CD8-positive, alpha-beta memory T cell (primary cell): ENCODE data around the gene FBXO22. TPM values are rescaled to one million over a fixed set of nuclear protein-coding genes. Genes with fewer than 3 reads are reported as not detected.
A peak's percentile ranks its signal among the peaks of the same experiment; 100 is the strongest.
"Not testable (repeated sequence)": the region's sequence is repeated elsewhere in the genome, so short reads cannot be mapped to it uniquely, and the experiment has no call there.

Experiments used
- CTCF ChIA-PET: fragments of 350-600 bp; sonication (Branson Sonifier 250); formaldehyde crosslinking; loops from one replicate; lab custom pipeline; 2021; ENCODE audit warnings: antibody characterized with exemption; lab: Charles Lee
- POLR2A ChIA-PET: fragments of 350-600 bp; sonication (Branson Sonifier 250); formaldehyde crosslinking; loops from one replicate; lab custom pipeline; 2021; ENCODE audit warnings: antibody characterized with exemption; lab: Charles Lee
- DNase-seq, 5 donors: peaks; one replicate each; pipeline versions ENCODE4 v3.0.0 to v3.0.0-alpha.2; 2020 to 2022; ENCODE audit warnings: mixed read lengths in 1 of 5
- H3K27ac ChIP-seq: one replicate; pipeline ENCODE4 v1.7.0; 2013; ENCODE audit warnings: low read depth, mild to moderate bottlenecking, low read length, moderate library complexity
- H3K27me3 ChIP-seq: 2 replicates; pipeline ENCODE4 v1.7.0; 2013; ENCODE audit warnings: low read length, mild to moderate bottlenecking; ENCODE audit not compliant: insufficient read depth, poor library complexity, severe bottlenecking
- H3K36me3 ChIP-seq: 2 replicates; pipeline ENCODE4 v1.7.0; 2013; ENCODE audit warnings: mild to moderate bottlenecking, low read length, moderate library complexity; ENCODE audit not compliant: insufficient read depth
- H3K4me1 ChIP-seq: 2 replicates; pipeline ENCODE4 v1.7.0; 2013; ENCODE audit warnings: mild to moderate bottlenecking, low read length, moderate library complexity; ENCODE audit not compliant: insufficient read depth
- H3K4me3 ChIP-seq: 2 replicates; pipeline ENCODE4 v1.7.0; 2013; ENCODE audit warnings: mild to moderate bottlenecking, low read length
- H3K9me3 ChIP-seq: 2 replicates; pipeline ENCODE4 v1.7.0; 2013; ENCODE audit warnings: mild to moderate bottlenecking, low read length
- H3K27ac Mint-ChIP-seq, 8 donors: one replicate each; pipeline ENCODE4 v1.8.0; 2020 to 2021; ENCODE audit warnings: mixed read lengths in 8 of 8, mild to moderate bottlenecking in 6 of 8, inconsistent platforms in 3 of 8, moderate library complexity in 3 of 8
- H3K27me3 Mint-ChIP-seq, 2 donors: one replicate each; pipeline ENCODE4 v1.8.0; 2020 to 2021; ENCODE audit warnings: mixed read lengths in 2 of 2, mild to moderate bottlenecking in 1 of 2, moderate library complexity in 1 of 2
- H3K36me3 Mint-ChIP-seq, 3 donors: one replicate each; pipeline ENCODE4 v1.8.0; 2020 to 2021; ENCODE audit warnings: mixed read lengths in 3 of 3, inconsistent platforms in 1 of 3, mild to moderate bottlenecking in 1 of 3
- H3K4me1 Mint-ChIP-seq, 3 donors: one replicate each; pipeline ENCODE4 v1.8.0; 2020 to 2021; ENCODE audit warnings: mixed read lengths in 3 of 3, inconsistent platforms in 1 of 3, mild to moderate bottlenecking in 1 of 3
- H3K4me3 Mint-ChIP-seq, 7 donors: one replicate each; pipeline ENCODE4 v1.8.0; 2020 to 2021; ENCODE audit warnings: mixed read lengths in 7 of 7, mild to moderate bottlenecking in 6 of 7, moderate library complexity in 4 of 7, inconsistent platforms in 2 of 7
- H3K9me3 Mint-ChIP-seq, 5 donors: one replicate each; pipeline ENCODE4 v1.8.0; 2020 to 2022; ENCODE audit warnings: mixed read lengths in 5 of 5, mild to moderate bottlenecking in 3 of 5, moderate library complexity in 2 of 5, inconsistent platforms in 1 of 5
- polyA plus RNA-seq: library from polyadenylated mRNA; unstranded; fragments of 300-500 nt; fragmentation: Illumina TruSeq; gene quantifications from one replicate; pipeline ENCODE4 v1.2.3, GENCODE V29; 2021
- total RNA-seq, 2 experiments: library from RNA; stranded (reverse); gene quantifications; one replicate each; pipeline ENCODE4 v1.2.3, GENCODE V29; 2021

The FBXO22 gene
- total and polyA plus RNA-seq, 3 experiments from 2014 or later: 14.2 to 60.4 (median 57.8) TPM

DNA sequence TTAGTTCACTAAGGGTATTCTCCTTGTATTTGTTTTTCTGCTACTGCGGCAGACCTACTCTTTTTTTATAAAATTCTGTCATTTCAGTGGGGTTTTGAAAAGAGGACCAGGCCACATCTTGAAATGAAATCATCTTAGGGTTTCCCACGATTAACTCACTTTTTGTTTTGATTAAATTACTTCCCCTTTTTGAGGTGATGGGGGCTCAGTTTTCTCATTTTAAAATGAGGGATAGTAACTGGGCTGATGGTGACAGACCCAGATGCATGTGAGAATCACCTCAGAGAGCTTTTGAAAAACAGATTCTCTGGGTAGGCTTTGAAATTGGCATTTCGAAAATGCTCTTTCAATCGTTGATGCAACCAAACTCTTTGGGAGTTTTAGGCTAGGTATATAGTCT is 36.2 kb upstream of the FBXO22 start:
- Histone ChIP-seq H3K4me3 (no peak overlapping the region), H3K4me1 (no peaks in the 10 kb centered on the region), H3K9me3 (no peaks in the 10 kb centered on the region), H3K27ac (no peak overlapping the region), H3K36me3 (peaks cover 9% of the 10 kb centered on the region), H3K27me3 (no peaks in the 10 kb centered on the region)
- ChIA-PET CTCF (no interaction called here), POLR2A (no interaction called here)
- Mint-ChIP-seq H3K4me1 (peaks cover 19 to 43% (median 36%) of the 10 kb centered on the region in 3 donors), H3K9me3 (no peaks in the 10 kb centered on the region), H3K36me3 (peaks cover 0 to 66% (median 10%) of the 10 kb centered on the region in 3 donors), H3K27me3 (no peaks in the 10 kb centered on the region), H3K27ac (no peak overlapping the region), H3K4me3 (no peak overlapping the region)
- DNase-seq: no peak

DNA sequence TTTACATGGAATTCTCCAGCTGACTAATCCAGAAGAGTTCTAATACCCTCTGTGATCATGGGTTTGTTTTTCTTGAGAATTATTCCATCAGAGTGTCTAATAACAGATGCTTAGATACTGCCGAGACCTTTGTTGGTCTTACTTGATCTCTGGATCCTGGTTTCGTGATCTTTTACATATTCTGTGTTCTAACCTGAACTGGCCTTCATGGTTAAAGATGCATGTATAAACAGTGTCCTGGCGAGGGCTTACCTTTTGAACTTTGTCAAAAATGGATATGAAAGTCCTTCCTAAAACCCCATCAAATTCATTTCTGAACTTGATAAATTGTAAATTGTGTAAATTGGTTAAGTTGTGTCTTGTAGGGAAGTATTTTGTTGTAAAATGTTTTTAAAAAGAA is 35.7 kb upstream of the FBXO22 start:
- DNase-seq: no peak
- H3K4me1 ChIP-seq: no peaks in the 10 kb centered on the region
- H3K27ac ChIP-seq: no peak overlapping the region
- H3K36me3 Mint-ChIP-seq: peaks cover 0 to 67% (median 10%) of the 10 kb centered on the region in 3 donors
- no peak overlapping the region for H3K4me3 Mint-ChIP-seq
- no peak overlapping the region for H3K27ac Mint-ChIP-seq
- H3K27me3 ChIP-seq: no peaks in the 10 kb centered on the region
- H3K36me3 ChIP-seq: peaks cover 9% of the 10 kb centered on the region
- ChIA-PET CTCF (no interaction called here), POLR2A (no interaction called here)
- no peaks in the 10 kb centered on the region for H3K9me3 Mint-ChIP-seq
- H3K4me1 Mint-ChIP-seq: peaks cover 17 to 39% (median 33%) of the 10 kb centered on the region in 3 donors
- no peak overlapping the region for H3K4me3 ChIP-seq
- no peaks in the 10 kb centered on the region for H3K9me3 ChIP-seq
- H3K27me3 Mint-ChIP-seq: no peaks in the 10 kb centered on the region

DNA sequence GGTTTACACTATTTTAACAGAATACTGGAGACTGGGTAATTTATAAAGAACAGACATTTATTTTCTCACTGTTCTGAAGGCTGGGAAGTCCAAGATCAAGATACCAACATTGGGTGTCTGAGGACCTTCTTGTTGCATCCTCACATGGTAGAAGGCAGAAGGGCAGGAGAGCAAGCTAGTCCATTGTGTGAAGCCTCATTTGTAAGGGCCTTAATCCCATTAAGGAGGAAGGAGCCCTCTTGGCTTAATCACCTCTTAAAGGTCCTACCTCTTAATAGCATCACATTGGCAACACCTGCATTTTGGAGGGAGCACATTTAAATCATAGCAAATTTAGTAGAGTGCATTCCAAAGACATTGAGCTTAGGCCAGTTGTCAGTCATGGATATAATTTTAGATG is 34.2 kb upstream of the FBXO22 start:
- CTCF ChIA-PET: no interaction called here

DNA sequence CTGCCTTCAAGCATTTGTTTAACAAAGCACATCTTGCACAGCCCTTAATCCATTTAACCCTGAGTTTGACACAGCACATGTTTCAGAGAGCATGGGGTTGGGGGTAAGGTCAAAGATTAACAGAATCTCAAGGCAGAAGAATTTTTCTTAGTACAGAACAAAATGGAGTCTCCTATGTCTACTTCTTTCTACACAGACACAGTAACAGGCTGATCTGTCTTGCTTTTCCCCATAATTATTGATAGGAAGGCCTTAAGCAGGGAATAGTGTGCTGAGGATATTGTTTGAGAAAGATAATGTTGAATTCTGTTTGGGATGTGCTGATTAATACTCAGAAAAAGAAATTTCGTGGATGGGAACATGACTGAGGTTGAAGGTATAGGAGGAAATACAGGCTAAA is 32.1 kb upstream of the FBXO22 start:
- POLR2A ChIA-PET, H3K27me3 Mint-ChIP-seq, H3K4me1 ChIP-seq, H3K4me3 Mint-ChIP-seq, H3K27ac ChIP-seq, DNase-seq, H3K27me3 ChIP-seq, H3K4me3 ChIP-seq, CTCF ChIA-PET, H3K9me3 Mint-ChIP-seq, H3K9me3 ChIP-seq: not testable (repeated sequence)
- H3K4me1 Mint-ChIP-seq: peaks cover 10 to 25% (median 15%) of the 10 kb centered on the region in 3 donors
- peak overlapping the region in 3 of 8 donors; percentile 16 to 65 (median 35) for H3K27ac Mint-ChIP-seq
- peaks cover 28% of the 10 kb centered on the region for H3K36me3 ChIP-seq
- H3K36me3 Mint-ChIP-seq: peaks cover 0 to 69% (median 23%) of the 10 kb centered on the region in 3 donors

More for the DNA sequence above, 34.2 kb upstream of the FBXO22 start:
- no peak overlapping the region for H3K4me3 ChIP-seq
- H3K27me3 Mint-ChIP-seq: no peaks in the 10 kb centered on the region
- H3K36me3 ChIP-seq: peaks cover 19% of the 10 kb centered on the region
- no peak overlapping the region for H3K27ac ChIP-seq
- H3K27me3 ChIP-seq: no peaks in the 10 kb centered on the region
- H3K27ac Mint-ChIP-seq: peak overlapping the region in 1 of 8 donors; percentile 33
- H3K4me1 Mint-ChIP-seq: peaks cover 20 to 36% (median 31%) of the 10 kb centered on the region in 3 donors
- H3K4me3 Mint-ChIP-seq: no peak overlapping the region
- no peaks in the 10 kb centered on the region for H3K4me1 ChIP-seq
- no peaks in the 10 kb centered on the region for H3K9me3 Mint-ChIP-seq
- peaks cover 0 to 71% (median 15%) of the 10 kb centered on the region in 3 donors for H3K36me3 Mint-ChIP-seq
- POLR2A ChIA-PET: no interaction called here
- no peak for DNase-seq
- no peaks in the 10 kb centered on the region for H3K9me3 ChIP-seq

DNA sequence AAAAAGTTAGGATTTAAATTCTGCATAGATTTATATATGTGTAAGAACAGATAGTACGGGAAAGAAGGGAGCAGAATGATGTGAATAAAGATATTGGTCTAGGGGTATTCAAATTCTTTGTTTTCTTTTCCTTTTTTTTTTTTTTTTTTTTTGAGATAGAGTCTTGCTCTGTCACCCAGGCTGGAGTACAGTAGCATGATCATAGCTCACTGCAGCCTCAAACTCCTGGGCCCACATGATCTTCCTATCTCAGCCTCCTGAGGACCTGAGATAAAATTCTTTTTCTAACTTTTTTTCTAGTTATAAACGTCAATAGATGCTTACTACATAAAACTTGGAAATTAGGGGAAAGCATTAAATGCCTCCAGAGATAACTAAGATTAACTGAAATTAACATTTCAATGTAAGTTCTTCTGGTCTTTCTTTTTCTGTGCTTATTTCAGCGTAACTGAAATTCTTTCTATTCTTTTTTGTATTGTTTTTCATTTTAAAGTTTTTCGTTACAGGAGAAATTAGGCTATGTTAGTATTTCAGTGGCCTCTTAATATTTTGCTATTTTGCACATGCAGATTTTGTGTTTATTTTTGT is 31.2 kb upstream of the FBXO22 start:
- no peaks in the 10 kb centered on the region for H3K4me1 ChIP-seq
- no peaks in the 10 kb centered on the region for H3K27me3 ChIP-seq
- DNase-seq: no peak
- no peaks in the 10 kb centered on the region for H3K9me3 ChIP-seq
- H3K27ac ChIP-seq: no peak overlapping the region
- H3K4me3 ChIP-seq: no peak overlapping the region
- ChIA-PET POLR2A (no interaction called here), CTCF (no interaction called here)
- H3K27me3 Mint-ChIP-seq: no peaks in the 10 kb centered on the region
- H3K36me3 Mint-ChIP-seq: peaks cover 0 to 66% (median 23%) of the 10 kb centered on the region in 3 donors
- H3K9me3 Mint-ChIP-seq: no peaks in the 10 kb centered on the region
- H3K27ac Mint-ChIP-seq: no peak overlapping the region
- no peak overlapping the region for H3K4me3 Mint-ChIP-seq
- peaks cover 7 to 18% (median 7%) of the 10 kb centered on the region in 3 donors for H3K4me1 Mint-ChIP-seq
- peaks cover 29% of the 10 kb centered on the region for H3K36me3 ChIP-seq

DNA sequence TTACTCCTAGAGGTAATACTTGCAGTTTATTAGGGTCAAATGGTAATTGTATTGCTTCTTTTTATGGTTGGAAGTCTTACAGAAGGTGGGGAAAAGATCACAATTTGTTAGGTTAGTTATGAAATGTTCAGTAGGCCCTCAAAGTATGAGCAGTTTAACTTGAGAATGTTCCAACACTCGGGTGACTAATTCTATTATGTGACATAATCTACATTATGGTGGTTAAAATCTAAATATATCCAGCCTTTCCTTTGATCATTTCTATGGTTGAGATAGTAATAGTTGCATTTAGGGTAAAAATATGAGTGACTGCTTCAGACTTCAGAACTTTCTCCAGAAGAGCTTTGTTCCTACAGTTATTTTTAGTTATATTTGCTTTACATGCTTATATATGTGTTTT is 19.6 kb upstream of the FBXO22 start:
- no peak overlapping the region for H3K27ac ChIP-seq
- ChIA-PET POLR2A (no interaction called here), CTCF (interaction anchor here (1.2 kb wide), 1 partner anchor 39 kb away, joined by 3 read pairs; no protein-coding TSS in a partner anchor)
- H3K4me1 Mint-ChIP-seq: no peaks in the 10 kb centered on the region
- no peak overlapping the region for H3K4me3 Mint-ChIP-seq
- no peaks in the 10 kb centered on the region for H3K27me3 Mint-ChIP-seq
- H3K4me1 ChIP-seq: no peaks in the 10 kb centered on the region
- no peaks in the 10 kb centered on the region for H3K9me3 Mint-ChIP-seq
- H3K27ac Mint-ChIP-seq: no peak overlapping the region
- peaks cover 10% of the 10 kb centered on the region for H3K36me3 ChIP-seq
- H3K27me3 ChIP-seq: no peaks in the 10 kb centered on the region
- no peaks in the 10 kb centered on the region for H3K9me3 ChIP-seq
- H3K36me3 Mint-ChIP-seq: peaks cover 7 to 73% (median 18%) of the 10 kb centered on the region in 3 donors
- DNase-seq: no peak
- no peak overlapping the region for H3K4me3 ChIP-seq

DNA sequence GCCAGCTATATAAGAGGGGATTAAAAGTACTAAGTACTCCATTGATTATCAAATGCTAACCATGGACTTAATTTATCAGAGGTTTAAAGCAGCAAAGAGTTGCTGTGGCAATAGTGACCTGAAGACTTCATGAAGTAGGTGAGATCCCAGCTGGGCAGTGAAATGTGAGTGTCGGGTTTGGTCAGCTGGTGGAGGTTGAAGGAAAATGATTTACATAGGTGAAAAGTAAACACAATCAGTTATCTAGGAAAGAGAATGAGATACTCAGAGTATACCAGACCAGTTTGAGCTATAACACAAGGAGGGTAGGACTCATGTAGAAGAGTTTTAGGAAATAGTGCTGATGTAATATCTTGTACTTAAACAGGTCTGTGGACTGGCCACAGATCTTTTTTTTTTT is 16.5 kb upstream of the FBXO22 start:
- Mint-ChIP-seq H3K27ac (peak overlapping the region in 2 of 8 donors; percentile 9 to 27), H3K27me3 (no peaks in the 10 kb centered on the region), H3K36me3 (peaks cover 6 to 69% (median 16%) of the 10 kb centered on the region in 3 donors), H3K4me3 (no peak overlapping the region), H3K4me1 (no peaks in the 10 kb centered on the region), H3K9me3 (no peaks in the 10 kb centered on the region)
- no peak for DNase-seq
- peaks cover 10% of the 10 kb centered on the region for H3K36me3 ChIP-seq
- no peak overlapping the region for H3K27ac ChIP-seq
- CTCF ChIA-PET: interaction anchor here (1.0 kb wide), 1 partner anchor 45 kb away, joined by 3 read pairs; no protein-coding TSS in a partner anchor
- H3K9me3 ChIP-seq: no peaks in the 10 kb centered on the region
- no peaks in the 10 kb centered on the region for H3K4me1 ChIP-seq
- H3K4me3 ChIP-seq: no peak overlapping the region
- POLR2A ChIA-PET: interaction anchor here (0.6 kb wide), 1 partner anchor 411 kb away, joined by 3 read pairs; no protein-coding TSS in a partner anchor
- H3K27me3 ChIP-seq: no peaks in the 10 kb centered on the region

DNA sequence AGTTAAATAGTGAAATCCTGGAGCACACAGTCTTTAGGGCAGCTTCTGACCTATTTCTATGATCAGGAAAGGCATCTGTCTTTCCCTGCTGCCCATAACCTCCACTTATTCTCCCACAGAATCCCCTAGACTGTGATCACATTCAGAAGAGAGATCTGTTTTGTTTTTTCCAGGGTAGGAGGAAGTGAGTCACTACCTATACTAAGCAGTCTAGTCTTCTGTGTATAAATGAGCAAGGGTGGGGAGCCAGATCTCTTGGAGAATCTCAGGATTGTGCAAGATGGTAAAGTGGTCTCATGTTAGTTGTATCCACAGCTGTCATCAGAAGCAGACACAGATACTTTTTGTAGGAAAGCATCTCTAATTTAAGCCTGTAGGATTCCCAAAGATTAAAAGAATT is 11.8 kb upstream of the FBXO22 start:
- Mint-ChIP-seq H3K36me3 (peaks cover 3 to 65% (median 18%) of the 10 kb centered on the region in 3 donors), H3K27ac (no peak overlapping the region), H3K27me3 (no peaks in the 10 kb centered on the region), H3K4me1 (no peaks in the 10 kb centered on the region), H3K4me3 (no peak overlapping the region), H3K9me3 (no peaks in the 10 kb centered on the region)
- no peak for DNase-seq
- H3K27me3 ChIP-seq: no peaks in the 10 kb centered on the region
- ChIA-PET CTCF (interaction anchor here (0.6 kb wide), 1 partner anchor 82 kb away, joined by 4 read pairs; no protein-coding TSS in a partner anchor), POLR2A (no interaction called here)
- H3K9me3 ChIP-seq: no peaks in the 10 kb centered on the region
- H3K36me3 ChIP-seq: peaks cover 6% of the 10 kb centered on the region
- H3K4me1 ChIP-seq: no peaks in the 10 kb centered on the region
- H3K4me3 ChIP-seq: no peak overlapping the region
- H3K27ac ChIP-seq: no peak overlapping the region
